ENCODE measurements around the gene SPIRE1. TPM values are rescaled to one million over a fixed set of nuclear protein-coding genes. Genes with fewer than 3 reads are reported as not detected.

Gene SPIRE1
- total and polyA plus RNA-seq, 12 donors: 8.4 to 65.3 (median 47.4) TPM

DNA sequence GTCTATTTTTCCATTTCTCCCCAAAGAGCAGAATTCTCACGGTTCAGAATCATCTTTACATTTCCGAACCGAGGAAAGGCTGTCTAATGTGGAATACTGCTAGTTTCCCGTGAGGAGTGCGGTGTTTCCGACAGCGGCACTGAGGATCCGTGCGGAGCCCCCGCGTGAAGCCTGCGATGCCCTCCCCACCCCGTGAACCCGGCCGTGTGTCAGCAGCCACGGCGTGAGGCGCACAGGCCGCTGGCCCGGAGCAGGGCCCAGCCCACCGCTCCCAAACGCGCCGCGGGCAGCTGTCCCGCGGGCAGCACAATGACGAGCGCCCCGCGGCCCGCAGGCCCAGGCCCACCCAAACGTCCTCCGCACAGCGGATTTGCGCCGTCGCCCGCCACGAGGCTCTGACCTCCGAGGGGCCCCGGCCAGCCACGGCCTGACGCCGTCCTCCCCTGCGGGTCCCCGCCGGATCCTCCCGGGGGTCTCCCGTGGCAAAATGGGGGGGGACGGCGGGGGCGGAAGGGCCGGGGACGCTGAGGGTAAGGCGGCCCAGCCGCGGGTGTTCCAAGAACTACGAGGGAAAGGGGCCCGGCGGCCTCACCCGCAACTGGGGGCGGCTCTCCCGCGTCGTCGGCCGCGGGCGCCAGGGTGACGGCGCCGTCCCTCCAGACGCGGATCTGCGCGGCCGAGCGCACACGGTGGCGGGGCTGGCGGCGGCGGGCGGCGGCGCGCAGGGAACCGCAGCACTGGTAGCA, 796 bp downstream of the SPIRE1 start:
- 0 to 1% methylated on average over 77 to 89 of the region's 89 CpGs for WGBS, 2 donors

DNA sequence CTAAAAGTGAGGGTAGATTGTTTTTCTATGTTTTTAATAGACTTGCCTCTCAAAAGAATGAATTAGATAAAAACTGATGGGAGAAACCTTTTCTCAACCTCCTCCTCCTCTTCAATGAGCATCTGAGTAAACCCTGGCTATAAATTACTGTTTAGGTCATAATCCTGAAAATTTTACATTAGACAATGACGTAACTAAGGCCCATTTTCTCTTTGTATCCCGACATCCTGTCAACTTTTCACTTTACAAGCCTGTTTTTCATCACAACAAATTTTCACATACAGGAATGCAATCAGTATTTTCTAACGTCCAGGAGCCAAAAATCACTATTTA, 1.3 kb downstream of the SPIRE1 start:
- no peak for DNase-seq
- H3K27ac ChIP-seq: peak overlapping the region; percentile 73 to 98 (median 95)
- no peaks in the 10 kb centered on the region for H3K9me3 ChIP-seq
- intact Hi-C loops (cut with DNase I): loop anchor here in 6 of 10 donors (5.0 to 10.0 kb wide), 7 partner anchors 112 to 279 kb away; partner anchors contain the start of genes PRELID3A (in 3 of the 6) and AFG3L2 (in 1 of the 6)
- H3K4me1 ChIP-seq: peaks cover 2 to 51% (median 34%) of the 10 kb centered on the region in 9 donors
- H3K4me3 ChIP-seq: peak overlapping the region; percentile 67 to 89 (median 82)
- H3K36me3 ChIP-seq: peaks cover 0 to 9% (median 0%) of the 10 kb centered on the region in 9 donors
- WGBS, 2 donors: 4 to 6% methylated on average over 3 of the region's 3 CpGs
- no peak for ATAC-seq
- TF ChIP-seq, protein P1, sequence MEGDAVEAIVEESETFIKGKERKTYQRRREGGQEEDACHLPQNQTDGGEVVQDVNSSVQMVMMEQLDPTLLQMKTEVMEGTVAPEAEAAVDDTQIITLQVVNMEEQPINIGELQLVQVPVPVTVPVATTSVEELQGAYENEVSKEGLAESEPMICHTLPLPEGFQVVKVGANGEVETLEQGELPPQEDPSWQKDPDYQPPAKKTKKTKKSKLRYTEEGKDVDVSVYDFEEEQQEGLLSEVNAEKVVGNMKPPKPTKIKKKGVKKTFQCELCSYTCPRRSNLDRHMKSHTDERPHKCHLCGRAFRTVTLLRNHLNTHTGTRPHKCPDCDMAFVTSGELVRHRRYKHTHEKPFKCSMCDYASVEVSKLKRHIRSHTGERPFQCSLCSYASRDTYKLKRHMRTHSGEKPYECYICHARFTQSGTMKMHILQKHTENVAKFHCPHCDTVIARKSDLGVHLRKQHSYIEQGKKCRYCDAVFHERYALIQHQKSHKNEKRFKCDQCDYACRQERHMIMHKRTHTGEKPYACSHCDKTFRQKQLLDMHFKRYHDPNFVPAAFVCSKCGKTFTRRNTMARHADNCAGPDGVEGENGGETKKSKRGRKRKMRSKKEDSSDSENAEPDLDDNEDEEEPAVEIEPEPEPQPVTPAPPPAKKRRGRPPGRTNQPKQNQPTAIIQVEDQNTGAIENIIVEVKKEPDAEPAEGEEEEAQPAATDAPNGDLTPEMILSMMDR (IDR thresholded peaks at IDR 0.05): no peak
- H3K27me3 ChIP-seq: no peaks in the 10 kb centered on the region

More for the DNA sequence above, 796 bp downstream of the SPIRE1 start:
- Histone ChIP-seq H3K36me3 (peaks cover 0 to 14% (median 0%) of the 10 kb centered on the region in 9 donors), H3K9me3 (no peaks in the 10 kb centered on the region), H3K27ac (peak overlapping the region; percentile 73 to 98 (median 95)), H3K4me1 (peaks cover 2 to 46% (median 31%) of the 10 kb centered on the region in 9 donors), H3K27me3 (no peaks in the 10 kb centered on the region), H3K4me3 (peak overlapping the region; percentile 67 to 89 (median 82))
- ATAC-seq (peak; percentile 49 to 76 (median 70)), DNase-seq (peak; percentile 27 to 53)
- TF ChIP-seq, protein P1 (IDR thresholded peaks at IDR 0.05): no peak
- intact Hi-C loops (cut with DNase I): loop anchor here in 6 of 10 donors (5.0 to 10.0 kb wide), 7 partner anchors 112 to 280 kb away; partner anchors contain the start of genes PRELID3A (in 3 of the 6) and AFG3L2 (in 1 of the 6)

DNA sequence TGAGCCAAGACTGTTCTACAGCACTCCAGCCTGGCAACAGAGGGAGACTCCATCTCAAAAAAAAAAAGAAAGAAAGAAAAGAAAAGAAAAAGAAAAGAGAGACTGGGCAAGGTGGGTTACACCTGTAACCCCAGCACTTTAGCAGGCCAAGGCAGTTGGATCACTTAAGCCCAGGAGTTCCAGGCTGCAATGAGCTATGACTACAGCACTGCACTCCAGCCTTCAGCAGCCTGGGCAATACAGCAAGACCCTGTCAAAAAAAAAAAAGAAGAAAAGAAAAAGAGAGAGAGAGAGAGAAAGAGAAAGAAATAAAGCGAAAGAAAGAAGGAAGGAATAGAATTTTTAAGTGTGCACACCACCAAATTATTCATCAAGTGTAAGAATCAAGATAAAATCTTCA, 2.9 kb downstream of the SPIRE1 start:
- TF ChIP-seq, protein P1 (IDR thresholded peaks at IDR 0.05): no peak
- DNase-seq (no peak), ATAC-seq (no peak)
- Histone ChIP-seq H3K9me3 (no peaks in the 10 kb centered on the region), H3K4me3 (no peak overlapping the region), H3K27me3 (no peaks in the 10 kb centered on the region), H3K27ac (no peak overlapping the region), H3K36me3 (no peaks in the 10 kb centered on the region), H3K4me1 (peaks cover 2 to 55% (median 38%) of the 10 kb centered on the region in 9 donors)
- intact Hi-C loops (cut with DNase I): loop anchor here in 6 of 10 donors (5.0 to 10.0 kb wide), 7 partner anchors 110 to 278 kb away; partner anchors contain the start of genes PRELID3A (in 3 of the 6) and AFG3L2 (in 1 of the 6)
- WGBS, 2 donors: 91 to 97% methylated on average over 1 of the region's 1 CpG

DNA sequence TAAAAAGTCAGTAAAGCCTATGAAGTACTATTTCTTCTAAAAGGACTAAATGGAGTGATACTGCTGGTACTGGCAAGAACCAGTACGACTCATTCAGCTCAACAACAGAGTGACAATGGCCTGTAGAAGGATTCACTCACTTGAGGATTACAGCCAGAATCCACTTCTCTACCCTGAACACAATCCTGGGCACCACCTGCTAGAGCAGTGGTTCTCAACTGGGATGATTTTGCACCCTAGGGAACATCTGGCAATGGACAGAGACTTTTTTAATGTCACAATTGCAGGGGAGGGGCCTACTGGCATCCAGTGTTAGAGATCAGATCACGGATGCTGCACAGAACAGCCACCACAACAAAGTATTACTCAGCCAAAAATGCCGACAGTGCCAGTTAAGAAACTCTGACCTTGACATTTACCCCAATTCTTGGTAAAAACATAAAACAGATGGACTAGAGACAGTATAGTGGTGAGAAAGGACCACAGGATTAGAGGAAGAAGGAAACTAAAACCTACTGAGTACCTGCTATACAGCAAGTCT, 5.0 kb downstream of the SPIRE1 start:
- peaks cover 0 to 10% (median 0%) of the 10 kb centered on the region in 9 donors for H3K36me3 ChIP-seq
- DNase-seq (no peak), ATAC-seq (peak in 1 of 8 donors; percentile 13)
- peaks cover 2 to 47% (median 32%) of the 10 kb centered on the region in 9 donors for H3K4me1 ChIP-seq
- TF ChIP-seq, protein P1 (IDR thresholded peaks at IDR 0.05): no peak
- H3K27ac ChIP-seq: peak overlapping the region in 7 of 10 donors; percentile 16 to 59 (median 38)
- H3K9me3 ChIP-seq: no peaks in the 10 kb centered on the region
- no peak overlapping the region for H3K4me3 ChIP-seq
- H3K27me3 ChIP-seq: no peaks in the 10 kb centered on the region
- intact Hi-C loops (cut with DNase I): loop anchor here in 3 of 10 donors (10.0 kb wide), 2 partner anchors 108 to 118 kb away; no protein-coding TSS in a partner anchor
- WGBS, 2 donors: 35 to 57% methylated on average over 3 of the region's 3 CpGs
